Measurements from ENCODE around the gene UACA.
"Not testable (repeated sequence)": the region's sequence is repeated elsewhere in the genome, so short reads cannot be mapped to it uniquely, and the experiment has no call there.

Gene UACA

DNA sequence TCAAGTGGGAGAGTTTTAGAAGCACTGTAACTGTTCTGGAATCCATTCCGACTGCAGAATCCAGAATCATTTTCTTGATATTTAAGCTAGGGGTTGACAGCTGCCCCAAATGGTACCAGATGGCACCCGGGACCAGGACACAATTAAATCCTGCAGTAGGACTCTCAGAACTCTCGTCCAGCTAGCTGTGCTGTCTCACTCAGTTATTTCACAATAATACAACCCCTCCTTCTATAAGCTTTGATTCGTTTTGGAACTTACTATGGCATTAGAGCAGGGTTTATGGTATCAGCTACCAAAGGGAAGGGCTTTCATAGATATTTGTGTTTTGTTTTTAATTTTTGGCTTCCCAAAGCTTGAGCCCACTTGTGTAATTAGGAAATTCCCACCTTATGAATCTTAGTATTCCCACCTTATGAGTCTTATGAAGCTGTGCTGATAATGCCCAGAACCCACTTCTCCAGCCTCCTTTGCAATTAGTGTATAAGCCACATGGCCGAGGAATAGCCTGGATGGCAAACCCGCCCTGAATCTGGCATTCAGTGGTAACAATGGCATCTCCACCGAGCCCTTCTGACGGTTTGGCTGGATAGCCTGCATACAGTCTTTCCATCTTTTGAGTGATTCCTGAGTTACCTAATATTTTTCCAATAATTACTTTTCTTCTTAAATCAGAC lies 120.1 kb downstream of the UACA start:
- Histone ChIP-seq H3K27ac (no peak overlapping the region), H3K4me3 (no peak overlapping the region)

DNA sequence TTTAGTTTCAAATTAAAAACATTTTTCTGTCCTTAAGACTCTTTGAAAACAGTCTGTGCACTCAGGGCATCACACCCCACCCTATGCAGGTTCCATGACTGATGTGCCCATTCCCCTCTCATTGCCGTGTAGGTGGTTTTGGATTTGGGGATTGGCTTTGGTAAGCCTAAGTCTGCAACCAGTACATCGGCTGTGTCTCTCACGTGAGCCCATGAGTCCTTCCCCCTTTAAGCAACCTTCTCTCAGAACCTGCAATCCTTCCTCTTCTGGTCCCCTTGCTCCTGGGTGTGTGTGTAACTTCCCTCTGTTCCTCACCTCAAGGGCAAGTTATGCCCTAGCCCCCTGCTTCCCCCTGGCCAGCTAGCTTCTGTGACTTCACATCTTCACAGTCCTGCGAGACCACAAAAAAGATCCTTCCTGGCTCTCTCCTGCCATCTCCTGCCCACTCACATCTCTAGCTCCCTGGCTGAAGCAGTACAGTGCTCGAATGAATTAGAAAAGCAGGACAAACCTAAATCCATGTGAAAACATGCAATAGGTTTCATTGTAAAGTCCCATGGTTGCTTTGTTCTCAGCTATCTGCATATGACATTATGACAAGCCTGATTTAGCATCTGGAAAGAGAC lies 126.7 kb downstream of the UACA start:
- Histone ChIP-seq H3K4me3 (no peak overlapping the region), H3K27ac (no peak overlapping the region)

DNA sequence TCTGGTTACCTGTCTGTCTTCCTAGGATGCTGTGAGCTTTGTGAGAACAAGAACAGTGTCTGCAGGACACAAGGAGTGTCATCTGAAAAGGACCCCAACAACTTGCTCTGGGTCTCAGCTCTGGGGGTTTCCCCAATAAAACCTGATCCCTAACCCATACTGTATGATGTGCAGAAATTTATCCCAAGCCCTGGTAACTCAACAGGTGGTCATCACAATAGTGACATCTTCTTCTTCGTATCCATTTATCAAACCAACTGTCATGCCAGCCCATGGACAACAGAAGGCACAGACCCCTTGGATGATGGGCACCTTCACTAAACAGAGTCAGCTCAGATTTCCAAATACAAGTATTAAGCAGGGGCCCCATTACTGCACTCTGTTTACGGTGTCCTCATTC lies 127.5 kb downstream of the UACA start:
- H3K4me3 ChIP-seq = no peak overlapping the region
- no peak overlapping the region for H3K27ac ChIP-seq

DNA sequence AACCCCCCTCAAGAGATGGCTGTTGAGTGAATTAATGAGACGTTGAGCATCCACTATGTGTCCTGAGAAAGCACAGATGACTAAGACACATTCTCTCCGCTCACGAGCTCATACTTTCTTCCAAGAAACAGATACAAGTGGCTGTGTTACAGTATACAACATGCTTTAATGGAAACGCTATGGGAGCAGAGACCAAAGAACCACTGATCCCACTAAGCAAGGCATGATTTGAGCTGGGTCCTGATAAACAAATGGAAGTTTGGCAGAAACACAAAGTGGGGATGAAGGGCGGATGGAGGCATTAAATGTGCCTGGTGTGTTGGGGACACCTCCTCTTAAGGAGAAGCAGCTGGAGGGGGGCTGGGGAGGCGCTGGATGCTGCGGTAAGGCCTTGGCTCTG lies 129.4 kb downstream of the UACA start:
- H3K27ac ChIP-seq = no peak overlapping the region
- H3K4me3 ChIP-seq = no peak overlapping the region

DNA sequence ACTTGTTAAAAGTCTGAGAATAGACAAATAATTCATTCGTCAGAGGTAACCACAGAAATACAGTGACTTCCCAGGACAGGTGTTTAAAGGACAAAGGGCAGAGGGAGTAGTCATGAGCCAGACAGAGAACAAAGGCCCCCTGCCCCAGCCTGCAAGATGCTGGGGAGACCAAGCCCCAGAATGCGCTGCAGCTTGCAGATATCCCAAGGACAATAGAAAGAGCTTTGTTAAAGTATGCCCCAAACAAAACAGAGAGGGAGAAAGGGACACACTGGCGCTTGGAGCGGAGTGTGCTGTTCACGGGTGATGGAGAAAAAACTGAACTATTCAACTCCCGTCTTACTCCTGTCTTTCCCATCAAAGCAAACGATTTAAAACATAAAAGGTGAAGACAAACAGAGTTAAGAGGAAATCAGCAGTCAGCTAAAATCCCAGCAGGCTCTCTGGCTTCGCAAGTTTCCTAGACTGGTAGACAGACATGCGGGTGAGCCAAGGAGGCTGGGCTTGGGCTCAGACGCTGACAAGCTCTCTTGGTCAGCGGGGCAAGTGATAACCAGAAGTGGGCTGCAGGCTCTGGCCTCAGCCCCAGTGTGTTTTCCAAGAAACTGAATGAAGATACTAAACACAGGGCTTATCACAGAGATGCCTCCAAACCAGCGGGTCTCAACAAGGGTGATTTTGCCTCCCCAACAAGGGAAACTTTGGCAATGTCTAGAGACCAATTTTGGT lies 130.1 kb downstream of the UACA start:
- H3K4me3 ChIP-seq = no peak overlapping the region

DNA sequence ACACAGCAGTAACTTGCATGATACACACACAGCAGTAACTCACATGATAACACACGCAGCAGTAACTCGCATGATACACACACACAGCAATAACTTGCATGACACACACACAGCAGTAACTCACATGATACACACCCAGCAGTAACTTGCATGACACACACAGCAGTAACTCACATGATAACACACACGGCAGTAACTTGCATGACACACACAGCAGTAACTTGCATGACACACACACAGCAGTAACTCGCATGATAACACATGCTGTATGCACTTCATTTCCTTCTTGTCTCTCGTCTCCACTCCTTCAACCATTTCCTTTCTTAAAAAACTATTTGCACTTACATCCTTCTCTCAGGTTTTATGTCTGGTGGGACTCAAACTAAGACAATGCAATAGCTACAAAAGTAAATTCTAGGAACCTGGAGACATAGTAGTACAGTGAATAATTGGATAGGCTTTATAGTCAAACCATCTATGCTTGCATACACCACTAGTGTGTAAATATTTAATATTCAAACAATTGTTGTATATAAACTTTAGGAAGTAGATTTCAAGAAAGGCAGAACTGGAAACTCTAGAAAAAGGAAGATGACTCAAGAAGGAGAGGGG lies 130.8 kb downstream of the UACA start:
- H3K4me3 ChIP-seq = no peak overlapping the region
- no peak overlapping the region for H3K27ac ChIP-seq

More for the DNA sequence above, 130.1 kb downstream of the UACA start:
- no peak overlapping the region for H3K27ac ChIP-seq

DNA sequence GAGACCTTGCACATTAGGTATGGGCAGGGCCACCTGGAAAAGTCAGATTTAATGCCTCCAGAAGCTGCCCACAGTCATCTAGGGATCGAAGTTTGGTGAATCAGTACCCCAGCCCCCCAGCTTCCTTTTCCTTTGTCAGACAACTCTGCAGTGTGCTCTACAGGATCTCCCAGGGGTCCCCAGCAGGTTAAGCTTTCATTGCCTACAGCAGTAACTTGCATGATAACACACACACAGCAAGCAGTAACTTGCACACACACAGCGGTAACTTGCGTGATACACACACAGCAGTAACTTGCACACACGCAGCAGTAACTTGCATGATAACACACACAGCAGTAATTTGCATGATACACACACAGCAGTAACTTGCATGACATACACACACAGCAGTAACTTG lies 131.3 kb downstream of the UACA start:
- Histone ChIP-seq H3K27ac (no peak overlapping the region), H3K4me3 (no peak overlapping the region)

DNA sequence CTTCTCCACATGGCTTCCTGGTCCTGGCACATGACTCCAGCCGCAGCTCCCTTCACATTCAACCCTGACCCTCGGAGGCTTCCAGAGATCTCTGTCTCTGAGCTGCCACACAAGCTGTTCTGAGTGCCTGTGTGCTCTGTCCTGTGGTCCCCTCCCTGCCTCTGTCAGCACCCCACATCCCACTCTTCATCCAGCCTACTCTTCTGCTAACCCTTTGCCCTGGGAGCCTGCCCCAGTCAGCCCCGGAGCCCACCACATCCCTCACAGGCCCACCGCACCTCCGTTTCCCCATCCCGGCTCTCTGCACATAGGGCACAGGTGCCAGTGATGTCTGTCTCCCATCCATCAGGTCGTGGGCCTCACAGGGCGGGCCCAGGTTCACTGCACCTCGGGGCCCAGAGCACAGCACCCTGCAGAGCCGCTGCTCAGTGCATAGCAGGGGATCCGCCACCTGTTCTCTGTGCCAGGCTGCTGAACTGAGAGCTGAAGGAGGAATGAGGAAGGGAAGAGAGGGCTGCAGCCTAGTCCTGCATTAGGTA lies 133.6 kb downstream of the UACA start:
- Histone ChIP-seq H3K27ac (no peak overlapping the region), H3K4me3 (no peak overlapping the region)

DNA sequence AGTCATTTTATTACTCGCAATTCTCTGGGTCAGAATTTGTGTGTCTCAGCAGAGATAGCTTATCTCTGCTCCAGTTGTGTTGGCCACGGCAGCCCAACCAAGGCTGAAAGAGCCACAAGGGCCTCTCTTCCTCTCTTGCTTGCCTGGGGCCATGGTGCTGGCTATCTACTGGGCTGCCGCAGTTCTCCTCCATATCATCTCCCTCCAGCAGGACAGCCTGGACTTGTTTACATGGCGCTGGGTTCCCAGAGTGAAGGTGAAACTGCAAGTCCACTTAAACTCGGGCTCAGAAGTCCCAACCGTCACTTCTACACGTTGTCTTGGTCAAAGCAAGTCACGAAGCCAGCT lies 134.8 kb downstream of the UACA start:
- H3K4me3 ChIP-seq = no peak overlapping the region
- no peak overlapping the region for H3K27ac ChIP-seq

DNA sequence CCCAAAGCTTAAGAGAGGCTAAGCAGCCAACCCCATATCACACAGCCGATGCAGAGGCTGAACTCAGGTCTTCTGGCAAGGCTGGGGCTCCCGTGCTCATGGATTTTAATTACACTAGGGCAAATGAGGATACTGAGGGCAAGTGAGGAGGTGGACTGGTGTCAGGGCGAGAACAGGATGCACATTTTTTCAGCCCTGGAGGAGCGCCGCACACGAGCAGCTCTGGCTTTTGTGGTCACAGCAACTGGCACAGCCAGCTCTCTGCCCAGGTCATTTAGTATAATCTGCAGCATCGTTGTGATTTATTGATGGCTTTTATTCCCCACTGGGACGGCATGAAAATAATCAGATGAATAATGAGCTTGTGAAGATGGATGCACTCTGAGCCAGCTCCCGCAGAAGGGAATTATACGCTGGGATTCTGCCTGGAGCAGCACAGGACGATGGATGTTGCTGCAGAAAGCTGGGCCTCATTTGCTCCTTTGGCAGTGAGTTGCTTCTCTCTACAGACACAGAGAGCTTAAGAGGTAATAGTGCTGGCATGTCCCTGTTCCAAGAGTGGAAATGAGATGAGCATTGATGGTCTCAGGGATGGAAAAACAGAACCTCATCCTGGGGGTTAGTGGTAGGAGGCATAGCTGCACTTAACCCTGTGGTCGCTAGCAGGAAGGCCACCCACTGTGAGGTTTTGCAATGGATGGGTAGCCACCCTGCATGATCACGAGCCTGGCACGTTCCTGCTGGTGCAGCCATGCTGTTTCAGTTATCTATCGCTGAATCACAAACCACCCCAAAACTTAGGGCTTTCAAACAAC lies 135.4 kb downstream of the UACA start:
- no peak overlapping the region for H3K4me3 ChIP-seq

DNA sequence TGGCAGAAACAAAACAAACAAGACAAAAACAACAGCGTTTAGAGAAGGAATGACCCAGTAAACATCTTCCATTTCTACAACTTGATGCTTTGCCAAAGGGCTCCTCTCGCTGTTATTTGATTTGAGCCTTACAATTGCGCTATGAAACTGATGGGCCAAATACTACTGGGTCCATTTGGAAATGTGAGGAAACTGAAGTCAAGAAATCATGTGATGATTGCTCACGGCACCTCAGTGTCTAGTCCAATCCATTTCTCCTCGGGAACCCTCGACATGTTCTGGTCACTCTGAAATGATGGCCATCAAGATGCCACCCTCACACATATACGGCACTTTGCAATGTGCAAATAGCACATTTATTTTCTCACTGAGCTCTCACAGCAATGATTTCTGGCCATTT lies 136.0 kb downstream of the UACA start:
- Histone ChIP-seq H3K4me3 (no peak overlapping the region), H3K27ac (no peak overlapping the region)

More for the DNA sequence above, 135.4 kb downstream of the UACA start:
- H3K27ac ChIP-seq = no peak overlapping the region

DNA sequence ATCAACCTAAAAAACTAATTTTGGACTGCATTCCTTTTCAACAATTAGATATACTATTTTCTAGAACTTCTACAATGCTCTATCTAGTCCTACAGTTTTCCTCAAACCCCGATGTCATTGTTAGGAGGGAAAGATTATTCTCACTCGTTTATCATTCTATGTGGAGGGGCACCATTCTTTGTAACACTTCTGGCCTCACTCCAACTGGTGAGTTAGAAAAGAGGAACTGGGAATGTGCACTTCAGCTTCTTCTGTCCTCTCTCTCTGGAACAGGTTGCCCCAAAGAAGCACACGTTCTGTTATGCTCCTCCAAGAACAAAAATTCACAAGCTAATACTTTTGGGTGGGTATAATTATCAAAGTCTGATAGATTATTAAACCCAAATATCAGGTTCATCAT lies 137.9 kb downstream of the UACA start:
- Histone ChIP-seq H3K4me3 (no peak overlapping the region), H3K27ac (no peak overlapping the region)

DNA sequence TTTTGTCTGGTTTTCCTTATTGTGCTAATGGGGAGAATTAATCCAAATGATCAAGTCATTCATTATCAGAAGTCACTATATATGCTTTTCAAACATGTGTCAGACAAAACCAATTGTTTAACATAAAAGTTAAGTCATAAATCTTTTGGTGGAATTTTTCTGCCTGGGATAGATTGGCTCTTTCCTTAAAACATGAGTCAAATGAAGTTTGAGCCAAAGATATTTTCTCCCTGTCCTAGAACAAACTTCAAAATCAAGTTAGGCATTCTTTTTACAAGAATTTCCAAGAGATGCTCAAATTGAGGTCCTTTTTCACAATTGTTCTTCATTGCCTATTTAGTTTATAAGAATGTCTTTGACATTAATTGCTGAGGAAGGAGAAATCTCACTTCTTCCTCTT lies 138.3 kb downstream of the UACA start:
- no peak overlapping the region for H3K27ac ChIP-seq

DNA sequence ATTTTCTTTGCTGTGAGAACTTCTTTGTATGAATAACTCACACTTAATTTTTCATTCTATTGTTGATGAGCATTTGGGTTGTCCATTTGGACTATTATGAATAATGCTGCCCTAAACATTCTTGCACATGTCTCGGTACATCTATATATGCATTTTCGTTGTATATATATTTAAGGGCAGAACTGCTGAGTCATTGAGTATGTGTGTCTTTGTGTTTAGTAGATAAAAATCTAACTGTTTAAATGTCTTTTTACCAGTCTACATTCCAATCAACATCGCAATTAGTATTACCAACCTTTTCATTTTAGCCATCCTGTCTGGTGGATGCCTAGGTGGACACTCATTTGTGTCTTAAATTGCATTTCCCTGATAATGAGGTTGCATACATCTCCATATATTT lies 144.4 kb downstream of the UACA start:
- no peak overlapping the region for H3K4me3 ChIP-seq
- H3K27ac ChIP-seq = no peak overlapping the region

More for the DNA sequence above, 138.3 kb downstream of the UACA start:
- H3K4me3 ChIP-seq = no peak overlapping the region

DNA sequence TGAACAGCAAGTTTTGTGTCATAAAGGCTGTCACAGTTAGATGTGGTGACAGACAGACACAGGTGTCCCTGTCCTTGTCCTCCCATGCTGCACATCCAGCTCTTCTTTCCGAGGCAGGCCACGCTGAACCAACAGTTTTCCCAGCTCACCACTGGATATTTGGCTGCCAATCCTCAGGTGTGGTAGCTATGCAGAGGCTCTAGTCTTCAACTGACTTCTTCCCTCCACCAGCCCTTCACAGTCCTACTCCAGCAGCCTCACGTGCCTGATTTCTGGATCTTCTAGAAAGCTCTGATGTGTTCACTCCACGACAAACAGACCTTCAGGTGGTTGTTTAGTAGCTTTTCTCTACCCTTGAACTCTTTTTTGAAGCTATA lies 145.5 kb downstream of the UACA start:
- no peak overlapping the region for H3K27ac ChIP-seq

DNA sequence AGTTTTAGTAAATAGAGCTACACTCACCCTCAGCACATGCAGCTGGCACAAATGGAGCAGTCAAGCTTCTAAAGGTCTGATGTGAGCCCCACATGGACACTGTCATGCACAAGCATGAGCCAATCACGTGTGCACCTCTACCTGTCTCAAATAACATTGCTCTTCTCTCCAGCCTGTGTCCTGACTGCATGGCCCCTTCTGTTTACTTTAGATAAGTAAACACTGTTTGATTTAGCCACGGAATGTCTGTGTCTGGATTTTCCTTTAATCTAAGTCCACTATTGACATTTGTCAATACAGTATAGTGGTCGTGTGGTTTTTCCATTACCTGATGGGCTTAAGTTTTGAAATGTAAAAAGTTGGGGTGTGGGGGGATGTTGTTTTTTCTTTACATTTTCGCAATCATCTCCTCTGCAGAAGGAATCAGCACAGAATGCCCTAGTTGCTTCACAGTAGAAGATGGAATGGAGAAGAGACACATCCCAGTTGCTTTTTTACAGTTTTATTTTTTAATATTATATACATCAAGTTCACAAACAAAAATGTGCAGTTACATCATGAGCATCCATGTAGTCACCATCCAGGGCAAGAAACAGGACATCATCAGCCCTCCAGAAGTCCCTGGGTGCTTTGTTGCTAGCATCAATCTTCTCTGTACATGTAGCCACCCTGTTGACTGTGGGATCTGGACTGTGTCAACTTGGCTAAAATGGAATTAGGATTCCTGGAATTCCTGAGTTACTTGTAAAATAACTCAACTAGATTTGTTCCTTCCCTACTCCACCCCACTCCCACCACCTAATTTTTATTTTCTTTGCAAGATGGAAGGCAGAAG lies 146.1 kb downstream of the UACA start:
- no peak overlapping the region for H3K27ac ChIP-seq
- H3K4me3 ChIP-seq = no peak overlapping the region

More for the DNA sequence above, 145.5 kb downstream of the UACA start:
- no peak overlapping the region for H3K4me3 ChIP-seq

DNA sequence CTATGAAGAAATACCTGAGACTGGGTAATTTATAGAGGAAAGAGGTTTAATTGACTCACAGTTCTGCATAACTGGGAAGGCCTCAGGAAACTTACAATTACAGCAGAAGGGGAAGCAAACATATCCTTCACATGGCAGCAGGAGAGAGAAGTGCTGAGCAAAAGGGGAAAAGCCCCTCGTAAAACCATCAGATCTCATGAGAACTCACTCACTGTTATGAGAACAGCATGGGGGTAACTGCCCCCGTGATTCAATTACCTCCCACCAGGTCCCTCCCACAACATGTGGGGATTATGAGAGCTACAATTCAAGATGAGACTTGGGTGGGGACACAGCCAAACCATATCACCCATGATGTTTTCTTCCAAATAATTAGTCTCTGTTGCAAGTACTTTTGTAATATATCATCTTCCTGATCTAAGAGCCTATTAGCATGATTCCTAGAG lies 147.0 kb downstream of the UACA start:
- H3K4me3 ChIP-seq, H3K27ac ChIP-seq: not testable (repeated sequence)

DNA sequence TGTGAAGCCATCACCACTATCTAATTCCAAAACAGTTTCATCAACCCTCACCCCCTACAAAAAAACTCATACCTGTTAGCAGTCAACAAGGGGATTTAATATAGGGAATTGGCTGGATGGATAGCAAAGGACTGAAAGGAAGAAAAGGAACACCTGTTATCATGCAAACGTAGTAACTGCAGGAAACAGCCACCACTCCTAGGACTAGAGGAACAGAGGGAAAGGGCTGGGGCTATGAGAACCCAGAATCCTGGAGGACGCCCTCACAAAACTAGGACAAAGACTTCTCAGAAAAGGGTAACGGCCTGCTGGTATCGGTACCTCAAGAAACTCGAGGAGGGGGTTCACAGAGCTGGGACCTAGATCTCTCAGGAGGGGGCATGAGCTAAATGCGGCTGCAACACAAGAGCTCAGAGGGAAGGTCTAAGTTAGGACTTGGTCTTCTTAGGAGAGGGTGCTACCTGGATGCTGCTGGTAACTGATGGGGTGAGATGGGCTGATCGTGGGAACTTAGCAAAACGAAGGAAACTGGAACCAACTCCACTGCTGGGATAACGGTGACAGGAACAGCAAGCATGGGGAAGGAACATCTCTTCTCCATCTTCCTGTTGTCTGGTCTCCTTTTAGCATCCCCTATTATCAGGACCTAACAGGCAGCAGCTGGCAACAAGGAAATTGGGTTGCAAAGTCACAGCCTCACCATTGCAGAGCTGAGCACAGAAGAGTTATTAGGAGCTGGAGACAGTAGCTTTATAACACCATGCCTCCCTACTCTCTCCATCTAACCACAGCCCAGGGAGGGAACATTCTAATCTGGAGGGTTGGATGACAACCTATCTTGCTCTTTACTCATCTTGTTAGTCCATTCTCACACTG lies 147.7 kb downstream of the UACA start:
- no peak overlapping the region for H3K27ac ChIP-seq
- H3K4me3 ChIP-seq = no peak overlapping the region
